ENCODE measurements around the gene CRLF1.

GRCh38 chr19:18576383-18576782, 30.2 kb downstream of the CRLF1 start:
- TF ChIP-seq POLR2A (IDR thresholded peaks at IDR 0.05; ENCODE audit: low read depth, low read length), result no peak
- TF ChIP-seq POLR2AphosphoS5 (IDR thresholded peaks at IDR 0.05; ENCODE audit: low read depth, low read length), result no peak
- no peak for TF ChIP-seq SPI1 (IDR thresholded peaks at IDR 0.05; ENCODE audit: low read depth, low read length)
- no peak for TF ChIP-seq TAF1 (IDR thresholded peaks at IDR 0.05; ENCODE audit: low read depth, low read length)
- no peak for TF ChIP-seq POU2F2 (IDR thresholded peaks at IDR 0.05; ENCODE audit: low read depth, low read length)
- TF ChIP-seq PAX5 (IDR thresholded peaks at IDR 0.05; ENCODE audit: insufficient read depth, low read length, severe bottlenecking), result no peak

Measured in GM12891 (cell line).